Stomach (tissue), 9 donors: Measurements from ENCODE around the gene DIP2A. TPM values are rescaled to one million over a fixed set of nuclear protein-coding genes. Genes with fewer than 3 reads are reported as not detected.

Experiments used
- DNase-seq, 2 donors: peaks; one replicate each; pipeline versions ENCODE4 v3.0.0 to v3.0.0-alpha.2; 2013 to 2019
- H3K27ac ChIP-seq, 5 donors: fragments of 200-600 bp in 4 of 5; sonication (generic) in 4 of 5; one replicate each; pipeline ENCODE4 v1.5.1; 2013 to 2019; ENCODE audit warnings: mild to moderate bottlenecking in 1 of 5, moderate library complexity in 1 of 5
- H3K27me3 ChIP-seq, 3 donors: fragments of 200-600 bp; sonication (generic); one replicate each; pipeline ENCODE4 v1.5.1; 2017 to 2019; ENCODE audit warnings: mixed run types in 1 of 3
- H3K36me3 ChIP-seq, 4 donors: fragments of 200-600 bp; sonication (generic); 1 replicate in 3 of 4; 2 replicates in 1 of 4; pipeline ENCODE4 v1.5.1; 2016 to 2019
- H3K4me1 ChIP-seq, 4 donors: fragments of 200-600 bp; sonication (generic); one replicate each; pipeline ENCODE4 v1.5.1; 2016 to 2019
- H3K4me3 ChIP-seq, 4 donors: fragments of 200-600 bp; sonication (generic) in 3 of 4; one replicate each; pipeline ENCODE4 v1.5.1; 2016 to 2019; ENCODE audit warnings: mild to moderate bottlenecking in 1 of 4
- H3K9me3 ChIP-seq, 4 donors: fragments of 200-600 bp; sonication (generic); one replicate each; pipeline ENCODE4 v1.5.1; 2016 to 2019
- CTCF ChIP-seq, 7 experiments: fragments of 450-650 bp in 4 of 7; fragments of 200-600 bp in 3 of 7; sonication (generic) in 3 of 7; IDR thresholded peaks; one replicate each; pipeline ENCODE4 v1.5.1; 2016 to 2019; ENCODE audit warnings: antibody characterized with exemption in 7 of 7, control low read depth in 2 of 7, mild to moderate bottlenecking in 1 of 7
- EP300 ChIP-seq: sonication (generic); formaldehyde crosslinking; IDR thresholded peaks from one replicate; pipeline ENCODE4 v1.6.1; 2017; ENCODE audit warnings: antibody characterized with exemption
- POLR2A ChIP-seq, 4 donors: fragments of 450-650 bp; IDR thresholded peaks; one replicate each; pipeline ENCODE4 v1.6.1; 2016; ENCODE audit warnings: antibody characterized with exemption in 4 of 4, control low read depth in 2 of 4, mild to moderate bottlenecking in 1 of 4, moderate library complexity in 1 of 4
- POLR2AphosphoS5 ChIP-seq, 3 donors: sonication (generic); formaldehyde crosslinking; IDR thresholded peaks; one replicate each; pipeline ENCODE4 v1.6.1; 2016; ENCODE audit warnings: antibody characterized with exemption in 3 of 3
- WGBS, 5 donors: extraction: QIAGEN DNeasy Blood & Tissue Kit in 3 of 5; methylation state at CpG; one replicate each; pipeline versions ENCODE4 v1.1.5 to v1.1.7; 2013 to 2018; 5-methylcytosine and 5-hydroxymethylcytosine counted together
- intact Hi-C: fragments of 100-400 bp; cut with DNase I; formaldehyde crosslinking; loops from one replicate; pipeline ENCODE4 v1.15.1; 2023; ENCODE audit warnings: low total_unique reads
- polyA plus RNA-seq, 3 donors: library from polyadenylated mRNA; stranded (reverse); fragments of 200-250 nt; gene quantifications; one replicate each; pipeline ENCODE4 v1.2.3, GENCODE V29; 2013
- total RNA-seq, 5 donors: library from RNA; depleted of rRNA; stranded (reverse); fragments of >200 nt; gene quantifications; one replicate each; pipeline versions ENCODE4 v1.1.0 to v1.2.3, GENCODE V29; 2014 to 2016
- donor health status: healthy with polysubstance abuse.
- donor health status: Bipolar disorder and iron deficiency.
- donor health status: healthy.

DIP2A gene
- total and polyA plus RNA-seq, 8 donors = 7.3 to 122 (median 51.0) TPM

- Histone ChIP-seq H3K27ac (peak overlapping the region in 1 of 5 donors; percentile 2), H3K36me3 (no peaks in the 10 kb centered on the region), H3K4me1 (peaks cover 28 to 60% (median 41%) of the 10 kb centered on the region in 4 donors), H3K4me3 (no peak overlapping the region), H3K27me3 (no peaks in the 10 kb centered on the region), H3K9me3 (no peaks in the 10 kb centered on the region)
- intact Hi-C loops = no loop called here
- 60 to 77% (median 62%) methylated on average over 4 of the region's 4 CpGs for WGBS, 5 donors
- no peak for DNase-seq
- TF ChIP-seq CTCF (IDR thresholded peaks at IDR 0.05) (no peak), POLR2A (IDR thresholded peaks at IDR 0.05) (no peak), EP300 (no peak), POLR2AphosphoS5 (IDR thresholded peaks at IDR 0.05) (no peak)
Observed at GRCh38 chr21:46454634-46455390, 3.9 kb upstream of the DIP2A start.

GRCh38 chr21:46455575-46456385 lies 2.9 kb upstream of the DIP2A start:
- DNase-seq = peak in 1 of 2 donors; percentile 50
- Histone ChIP-seq H3K27ac (peak overlapping the region in 3 of 5 donors; percentile 2 to 93 (median 31)), H3K36me3 (no peaks in the 10 kb centered on the region), H3K27me3 (no peaks in the 10 kb centered on the region), H3K9me3 (no peaks in the 10 kb centered on the region), H3K4me1 (peaks cover 32 to 67% (median 48%) of the 10 kb centered on the region in 4 donors), H3K4me3 (no peak overlapping the region)
- no peak for TF ChIP-seq POLR2A (IDR thresholded peaks at IDR 0.05)
- no peak for TF ChIP-seq EP300
- no peak for TF ChIP-seq CTCF (IDR thresholded peaks at IDR 0.05)
- no peak for TF ChIP-seq POLR2AphosphoS5 (IDR thresholded peaks at IDR 0.05)
- intact Hi-C loops = no loop called here
- 54 to 65% (median 59%) methylated on average over 10 of the region's 10 CpGs for WGBS, 5 donors

DNA sequence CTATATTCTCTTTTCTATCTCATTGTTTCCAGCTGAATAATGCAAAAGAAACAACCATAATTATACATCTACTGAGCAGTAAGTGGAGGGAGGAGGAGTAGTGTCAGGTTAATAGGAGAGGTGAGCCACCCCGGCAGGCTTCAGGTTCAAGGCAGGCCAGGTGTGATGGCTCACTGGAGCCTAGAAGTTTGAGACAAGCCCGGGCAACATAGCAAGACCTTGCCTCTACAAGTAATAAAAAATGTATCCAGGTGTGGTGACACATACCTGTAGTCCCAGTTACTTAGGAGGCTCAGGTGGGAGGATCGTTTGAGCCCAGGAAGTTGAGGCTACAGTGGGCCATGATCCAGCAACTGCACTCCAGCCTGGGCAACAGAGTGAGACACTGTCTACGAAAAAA lies 1.9 kb upstream of the DIP2A start:
- Histone ChIP-seq H3K27me3 (no peaks in the 10 kb centered on the region), H3K4me1 (peaks cover 34 to 69% (median 52%) of the 10 kb centered on the region in 4 donors), H3K4me3 (peak overlapping the region in 1 of 4 donors; percentile 71), H3K9me3 (no peaks in the 10 kb centered on the region), H3K36me3 (no peaks in the 10 kb centered on the region), H3K27ac (peak overlapping the region in 2 of 5 donors; percentile 31 to 93)
- TF ChIP-seq CTCF (IDR thresholded peaks at IDR 0.05) = no peak
- no peak for TF ChIP-seq EP300
- TF ChIP-seq POLR2A (IDR thresholded peaks at IDR 0.05) = no peak
- 89 to 94% (median 93%) methylated on average over 4 of the region's 4 CpGs for WGBS, 5 donors
- no peak for DNase-seq
- intact Hi-C loops = no loop called here

GRCh38 chr21:46457801-46458314 lies 833 bp upstream of the DIP2A start:
- 1 to 2% (median 1%) methylated on average over 28 to 30 of the region's 30 CpGs for WGBS, 5 donors
- Histone ChIP-seq H3K36me3 (peaks cover 0 to 4% (median 0%) of the 10 kb centered on the region in 4 donors), H3K27ac (peak overlapping the region; percentile 75 to 93 (median 93)), H3K4me1 (peaks cover 37 to 79% (median 56%) of the 10 kb centered on the region in 4 donors), H3K27me3 (no peaks in the 10 kb centered on the region), H3K9me3 (no peaks in the 10 kb centered on the region), H3K4me3 (peak overlapping the region; percentile 71 to 98 (median 97))
- TF ChIP-seq EP300 (no peak), POLR2AphosphoS5 (IDR thresholded peaks at IDR 0.05) (no peak)
- DNase-seq = peak; percentile 30 to 70
- intact Hi-C loops = no loop called here
